GM23248 (cell line): ENCODE data around the gene GCLC.

Source experiments
- EZH2 ChIP-seq: fragments of 200-600 bp; sonication (generic); IDR thresholded peaks from 2 replicates; pipeline ENCODE4 v1.6.1; 2018; ENCODE audit warnings: antibody characterized with exemption, mild to moderate bottlenecking; ENCODE audit not compliant: insufficient read depth, poor library complexity, severe bottlenecking
- EZH2phosphoT487 ChIP-seq: fragments of 200-600 bp; sonication (generic); IDR thresholded peaks from 2 replicates; pipeline ENCODE4 v1.6.1; 2018; ENCODE audit warnings: antibody characterized with exemption, moderate library complexity, mild to moderate bottlenecking, low read depth; ENCODE audit not compliant: insufficient read depth

GRCh38 chr6:53513519-53513966 is 31.4 kb downstream of the GCLC start:
- TF ChIP-seq EZH2 (no peak), EZH2phosphoT487 (no peak)
